Measurements from ENCODE around the gene LCNL1. TPM values are rescaled to one million over a fixed set of nuclear protein-coding genes. Genes with fewer than 3 reads are reported as not detected.

LCNL1 gene
- total RNA-seq, 1 experiment from 2014 or later, result 0.82 TPM

DNA sequence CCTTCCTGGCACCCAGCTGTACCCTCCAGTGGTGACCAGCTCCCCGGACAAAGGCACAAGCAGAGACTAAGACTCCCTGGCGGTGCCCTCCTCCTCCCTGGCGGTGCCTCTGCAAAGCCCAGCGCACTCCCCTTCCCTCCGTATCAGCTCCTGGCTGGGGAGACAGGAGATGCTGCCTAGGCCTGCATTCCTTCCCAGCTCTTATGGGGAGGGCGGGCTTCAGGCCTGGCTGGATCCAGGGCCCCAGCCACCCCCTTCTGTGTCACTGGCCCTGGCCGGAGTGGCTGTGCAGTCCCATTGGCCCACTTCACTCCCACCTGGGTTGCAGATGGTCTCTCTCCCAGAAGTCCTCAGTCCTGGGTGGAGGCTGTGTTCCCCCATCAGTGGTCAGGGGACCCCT, 24.3 kb upstream of the LCNL1 start:
- H3K36me3 ChIP-seq (ENCODE audit: control insufficient read depth, insufficient read depth, low read length), result no peaks in the 10 kb centered on the region
- H3K4me3 ChIP-seq (ENCODE audit: low read depth in 2 of 2, low read length in 2 of 2), result no peak overlapping the region
- POLR2A ChIA-PET, result no interaction called here
- TF ChIP-seq SIN3A (IDR thresholded peaks at IDR 0.05; ENCODE audit: borderline replicate concordance, insufficient read depth, low read depth, low read length), result no peak
- no peak for TF ChIP-seq TCF7L2 (IDR thresholded peaks at IDR 0.05; ENCODE audit: low read depth, low read length)
- TF ChIP-seq POLR2AphosphoS5 (IDR thresholded peaks at IDR 0.05; ENCODE audit: low read depth, low read length), result no peak
- TF ChIP-seq, protein P1, sequence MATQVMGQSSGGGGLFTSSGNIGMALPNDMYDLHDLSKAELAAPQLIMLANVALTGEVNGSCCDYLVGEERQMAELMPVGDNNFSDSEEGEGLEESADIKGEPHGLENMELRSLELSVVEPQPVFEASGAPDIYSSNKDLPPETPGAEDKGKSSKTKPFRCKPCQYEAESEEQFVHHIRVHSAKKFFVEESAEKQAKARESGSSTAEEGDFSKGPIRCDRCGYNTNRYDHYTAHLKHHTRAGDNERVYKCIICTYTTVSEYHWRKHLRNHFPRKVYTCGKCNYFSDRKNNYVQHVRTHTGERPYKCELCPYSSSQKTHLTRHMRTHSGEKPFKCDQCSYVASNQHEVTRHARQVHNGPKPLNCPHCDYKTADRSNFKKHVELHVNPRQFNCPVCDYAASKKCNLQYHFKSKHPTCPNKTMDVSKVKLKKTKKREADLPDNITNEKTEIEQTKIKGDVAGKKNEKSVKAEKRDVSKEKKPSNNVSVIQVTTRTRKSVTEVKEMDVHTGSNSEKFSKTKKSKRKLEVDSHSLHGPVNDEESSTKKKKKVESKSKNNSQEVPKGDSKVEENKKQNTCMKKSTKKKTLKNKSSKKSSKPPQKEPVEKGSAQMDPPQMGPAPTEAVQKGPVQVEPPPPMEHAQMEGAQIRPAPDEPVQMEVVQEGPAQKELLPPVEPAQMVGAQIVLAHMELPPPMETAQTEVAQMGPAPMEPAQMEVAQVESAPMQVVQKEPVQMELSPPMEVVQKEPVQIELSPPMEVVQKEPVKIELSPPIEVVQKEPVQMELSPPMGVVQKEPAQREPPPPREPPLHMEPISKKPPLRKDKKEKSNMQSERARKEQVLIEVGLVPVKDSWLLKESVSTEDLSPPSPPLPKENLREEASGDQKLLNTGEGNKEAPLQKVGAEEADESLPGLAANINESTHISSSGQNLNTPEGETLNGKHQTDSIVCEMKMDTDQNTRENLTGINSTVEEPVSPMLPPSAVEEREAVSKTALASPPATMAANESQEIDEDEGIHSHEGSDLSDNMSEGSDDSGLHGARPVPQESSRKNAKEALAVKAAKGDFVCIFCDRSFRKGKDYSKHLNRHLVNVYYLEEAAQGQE (IDR thresholded peaks at IDR 0.05; ENCODE audit: insufficient read depth in 1 of 2, low read depth in 2 of 2, low read length in 1 of 2), result no peak
- TF ChIP-seq, protein P2, sequence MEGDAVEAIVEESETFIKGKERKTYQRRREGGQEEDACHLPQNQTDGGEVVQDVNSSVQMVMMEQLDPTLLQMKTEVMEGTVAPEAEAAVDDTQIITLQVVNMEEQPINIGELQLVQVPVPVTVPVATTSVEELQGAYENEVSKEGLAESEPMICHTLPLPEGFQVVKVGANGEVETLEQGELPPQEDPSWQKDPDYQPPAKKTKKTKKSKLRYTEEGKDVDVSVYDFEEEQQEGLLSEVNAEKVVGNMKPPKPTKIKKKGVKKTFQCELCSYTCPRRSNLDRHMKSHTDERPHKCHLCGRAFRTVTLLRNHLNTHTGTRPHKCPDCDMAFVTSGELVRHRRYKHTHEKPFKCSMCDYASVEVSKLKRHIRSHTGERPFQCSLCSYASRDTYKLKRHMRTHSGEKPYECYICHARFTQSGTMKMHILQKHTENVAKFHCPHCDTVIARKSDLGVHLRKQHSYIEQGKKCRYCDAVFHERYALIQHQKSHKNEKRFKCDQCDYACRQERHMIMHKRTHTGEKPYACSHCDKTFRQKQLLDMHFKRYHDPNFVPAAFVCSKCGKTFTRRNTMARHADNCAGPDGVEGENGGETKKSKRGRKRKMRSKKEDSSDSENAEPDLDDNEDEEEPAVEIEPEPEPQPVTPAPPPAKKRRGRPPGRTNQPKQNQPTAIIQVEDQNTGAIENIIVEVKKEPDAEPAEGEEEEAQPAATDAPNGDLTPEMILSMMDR (IDR thresholded peaks at IDR 0.05), result no peak
- DNase-seq (ENCODE audit: low read depth, low spot score), result no peak
- no TSS peak for BruUV-seq (replicated peaks)
- intact Hi-C loops (cut with micrococcal nuclease; ENCODE audit: unreplicated experiment), result no loop called here
- no peaks in the 10 kb centered on the region for H3K4me1 ChIP-seq (ENCODE audit: control insufficient read depth, insufficient read depth, low read length)
- no peak overlapping the region for H3K27ac ChIP-seq (ENCODE audit: low read length)
- CTCF ChIA-PET, result no interaction called here
- ATAC-seq, result no peak
- no peaks in the 10 kb centered on the region for H3K27me3 ChIP-seq (ENCODE audit: control insufficient read depth, insufficient read depth, low read length)
- in situ Hi-C loops (cut with HindIII; ENCODE audit: low pct_unique_long_range_greater_than_20kb, low sequenced_read_pairs), result no loop called here
- no peaks in the 10 kb centered on the region for H3K9me3 ChIP-seq (ENCODE audit: control insufficient read depth, insufficient read depth, low read depth, low read length)

DNA sequence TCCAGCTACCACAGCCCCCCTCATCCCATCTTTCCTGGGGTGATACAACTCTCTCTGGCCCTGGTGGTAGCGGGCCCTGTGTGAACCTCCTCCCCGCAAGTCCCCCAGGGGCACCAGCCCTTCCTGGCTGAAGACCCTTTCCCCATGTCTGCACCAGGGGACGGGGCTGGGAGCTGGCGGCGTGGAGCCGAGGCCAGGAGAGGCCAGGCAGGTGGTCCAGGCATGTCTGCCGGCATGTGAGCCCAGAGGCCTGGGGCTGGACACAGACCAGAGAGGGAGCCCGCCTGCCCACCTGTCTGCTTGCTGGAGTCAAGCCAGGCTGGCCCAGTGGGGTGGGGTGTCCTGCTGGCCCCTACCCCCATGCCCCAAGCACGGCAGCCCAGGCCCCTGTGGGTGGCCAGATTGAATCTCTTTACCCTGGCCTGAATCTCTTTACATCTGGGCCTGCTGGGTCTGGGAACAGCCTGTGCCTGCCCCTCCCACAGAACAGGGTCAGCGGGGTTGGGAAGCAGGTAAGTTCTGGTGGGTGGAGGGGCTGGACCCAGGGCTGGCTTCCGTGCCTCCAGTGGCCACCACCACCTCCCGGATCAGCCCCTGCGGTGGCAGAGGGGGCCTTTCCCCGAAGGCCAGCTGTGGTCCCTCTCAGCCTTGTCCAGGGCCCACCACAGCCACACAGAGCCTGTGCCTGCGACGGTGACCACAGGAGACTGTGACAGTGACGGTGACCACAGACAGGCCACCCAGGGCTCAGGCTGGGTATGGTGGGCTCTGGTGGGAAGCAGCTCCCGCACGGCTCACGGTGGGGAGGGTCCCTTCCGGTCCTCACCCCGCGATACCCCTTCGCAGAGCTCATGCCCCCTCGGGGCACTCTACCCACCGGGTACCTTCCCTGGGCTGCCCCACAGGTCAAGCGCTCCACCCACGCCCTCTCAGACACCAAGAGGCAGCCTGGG, 23.6 kb upstream of the LCNL1 start:
- ChIA-PET CTCF (interaction anchor here (0.6 kb wide), 1 partner anchor 48 kb away, joined by 7 read pairs; no protein-coding TSS in a partner anchor), POLR2A (no interaction called here)
- no peaks in the 10 kb centered on the region for H3K4me1 ChIP-seq (ENCODE audit: control insufficient read depth, insufficient read depth, low read length)
- no peaks in the 10 kb centered on the region for H3K36me3 ChIP-seq (ENCODE audit: control insufficient read depth, insufficient read depth, low read length)
- in situ Hi-C loops (cut with HindIII; ENCODE audit: low pct_unique_long_range_greater_than_20kb, low sequenced_read_pairs) (no loop called here), intact Hi-C loops (cut with micrococcal nuclease; ENCODE audit: unreplicated experiment) (no loop called here)
- ATAC-seq (no peak), DNase-seq (ENCODE audit: low read depth, low spot score) (no peak)
- no peaks in the 10 kb centered on the region for H3K9me3 ChIP-seq (ENCODE audit: control insufficient read depth, insufficient read depth, low read depth, low read length)
- H3K27ac ChIP-seq (ENCODE audit: low read length), result no peak overlapping the region
- no peak for TF ChIP-seq TCF7L2 (IDR thresholded peaks at IDR 0.05; ENCODE audit: low read depth, low read length)
- TF ChIP-seq POLR2AphosphoS5 (IDR thresholded peaks at IDR 0.05; ENCODE audit: low read depth, low read length), result no peak
- TF ChIP-seq, protein P1 (IDR thresholded peaks at IDR 0.05; ENCODE audit: insufficient read depth in 1 of 2, low read depth in 2 of 2, low read length in 1 of 2), result no peak
- no peak for TF ChIP-seq SIN3A (IDR thresholded peaks at IDR 0.05; ENCODE audit: borderline replicate concordance, insufficient read depth, low read depth, low read length)
- TF ChIP-seq, protein P2 (IDR thresholded peaks at IDR 0.05), result no peak
- no TSS peak for BruUV-seq (replicated peaks)
- H3K4me3 ChIP-seq (ENCODE audit: low read depth in 2 of 2, low read length in 2 of 2), result no peak overlapping the region
- no peaks in the 10 kb centered on the region for H3K27me3 ChIP-seq (ENCODE audit: control insufficient read depth, insufficient read depth, low read length)

Measured in Panc1 (cell line).